LoVo (cell line): ENCODE data around the gene ZNF467.
A peak's percentile ranks its signal among the peaks of the same experiment; 100 is the strongest.

Source experiments
- DNase-seq: peaks from one replicate; pipeline ENCODE4 v3.0.0-alpha.2; 2016; ENCODE audit warnings: low spot score

The ZNF467 gene

DNA sequence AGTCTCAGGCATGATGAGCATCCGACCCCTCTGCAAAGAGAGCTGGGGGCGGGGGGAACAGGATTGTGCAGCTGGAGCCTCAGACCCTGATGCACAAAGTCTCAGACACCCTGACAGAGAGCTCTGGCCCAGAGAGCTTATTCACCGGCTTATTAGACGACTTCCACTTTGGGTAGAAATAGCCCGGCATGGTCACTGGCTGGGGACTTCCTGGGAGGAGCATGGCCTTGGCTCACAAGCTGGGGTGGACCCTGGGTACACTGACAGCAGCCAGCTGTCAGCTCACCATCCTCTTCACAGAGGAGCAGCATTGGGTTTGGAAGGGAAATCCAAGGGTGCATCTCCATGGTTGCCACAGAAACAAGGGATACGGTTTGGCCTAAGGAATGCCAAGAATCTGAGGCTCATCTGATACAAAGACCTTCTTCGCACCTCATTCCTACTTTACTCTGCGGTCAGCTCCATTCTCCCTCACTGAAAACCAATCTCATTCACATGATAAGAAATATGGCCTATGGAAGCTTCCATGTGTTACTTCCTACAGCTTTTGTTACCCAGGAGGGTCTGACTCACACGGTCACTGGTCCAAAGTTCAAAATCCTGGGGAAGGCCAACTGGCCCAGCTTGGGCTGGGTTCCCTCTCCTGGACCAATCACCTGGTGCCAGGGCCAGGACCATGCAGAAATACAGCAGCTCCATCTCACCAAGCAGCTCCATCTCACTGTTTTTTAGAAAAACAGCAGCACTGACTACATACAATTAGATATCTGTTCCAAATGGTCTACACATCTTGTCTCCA, 25.1 kb downstream of the ZNF467 start:
- no peak for DNase-seq

DNA sequence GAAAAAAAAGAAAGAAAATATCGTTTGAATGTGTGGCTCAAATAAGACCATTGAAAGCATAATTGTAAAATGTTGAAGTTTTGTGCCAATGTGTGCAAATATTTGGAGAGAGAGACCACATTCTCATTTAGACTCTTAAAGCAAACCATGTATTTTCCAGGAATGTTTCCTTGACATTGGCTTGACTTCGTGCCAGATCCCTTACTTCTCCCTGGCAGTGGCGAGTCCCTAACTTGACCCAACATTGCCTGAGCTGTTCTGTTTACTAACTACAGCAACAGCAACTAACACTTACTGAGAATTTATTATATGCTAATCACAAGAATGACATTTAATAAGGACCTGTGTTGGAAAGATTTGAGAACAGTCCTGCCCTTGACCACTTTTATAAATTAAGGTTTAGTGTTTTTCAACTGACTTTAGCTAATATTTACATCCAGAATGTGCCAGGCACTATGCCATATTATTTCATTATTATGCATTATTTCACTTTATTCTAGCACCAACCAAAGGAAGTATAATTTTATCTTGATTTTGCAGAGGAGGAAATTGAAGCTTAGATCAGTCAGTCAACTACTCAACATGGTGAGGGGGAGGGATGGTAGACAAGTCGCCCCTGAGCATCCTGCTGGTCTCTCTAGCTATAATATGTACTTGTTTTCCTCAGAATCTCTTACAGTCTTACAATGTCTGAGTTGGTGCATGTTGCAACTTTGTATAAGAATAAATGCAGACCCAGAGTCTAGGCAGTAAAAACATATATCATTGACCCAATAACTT, 29.7 kb downstream of the ZNF467 start:
- no peak for DNase-seq

DNA sequence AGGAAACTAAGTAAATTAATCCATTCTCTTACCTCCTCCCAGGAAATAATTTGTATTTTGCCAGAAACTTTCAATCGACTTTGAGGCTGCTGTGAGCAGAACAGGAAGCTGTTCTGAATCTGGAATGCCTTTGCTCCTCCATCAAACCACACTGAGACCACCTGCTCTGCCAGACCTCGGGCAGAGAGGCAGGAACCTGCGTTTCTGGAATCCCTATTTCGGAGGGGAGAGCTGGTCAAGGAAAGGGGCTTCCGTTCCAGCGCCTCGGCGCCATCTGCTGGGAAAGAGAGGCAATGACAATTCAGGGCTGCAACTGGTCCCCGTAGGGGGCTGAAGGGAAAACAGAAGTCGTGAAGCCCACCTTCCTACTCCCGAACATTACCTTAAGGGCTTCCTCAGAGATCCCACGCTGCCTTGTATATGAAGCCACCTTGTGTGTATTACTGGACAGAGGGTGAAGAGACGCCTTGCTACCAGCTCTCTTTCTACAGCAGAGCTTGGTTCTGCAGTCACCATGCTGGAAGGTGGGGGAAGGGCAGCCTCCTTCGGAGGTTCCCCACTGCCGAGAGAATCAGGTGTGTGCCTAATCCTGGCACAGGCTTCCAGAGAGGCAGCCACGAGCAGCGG, 31.2 kb downstream of the ZNF467 start:
- DNase-seq: peak; percentile 75

DNA sequence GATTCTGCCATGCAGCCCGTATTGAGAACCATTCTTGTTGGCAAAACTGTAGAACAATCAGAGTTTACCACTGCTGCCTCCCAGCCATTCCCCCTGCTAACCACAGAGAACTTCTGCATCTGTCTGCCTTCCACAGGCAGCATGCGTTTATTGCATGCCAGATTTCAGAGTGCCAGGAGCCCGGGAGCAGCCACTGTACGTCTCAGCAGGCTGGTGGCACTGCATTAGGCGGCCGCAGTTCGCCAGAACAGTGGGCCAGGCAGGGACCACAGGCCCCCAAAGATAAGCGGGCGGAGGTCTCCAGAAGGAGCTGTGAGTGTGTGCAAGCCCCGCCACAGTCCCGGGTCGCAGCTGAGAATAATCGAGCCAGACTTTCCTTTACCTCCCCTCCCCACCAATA, 31.8 kb downstream of the ZNF467 start:
- no peak for DNase-seq

DNA sequence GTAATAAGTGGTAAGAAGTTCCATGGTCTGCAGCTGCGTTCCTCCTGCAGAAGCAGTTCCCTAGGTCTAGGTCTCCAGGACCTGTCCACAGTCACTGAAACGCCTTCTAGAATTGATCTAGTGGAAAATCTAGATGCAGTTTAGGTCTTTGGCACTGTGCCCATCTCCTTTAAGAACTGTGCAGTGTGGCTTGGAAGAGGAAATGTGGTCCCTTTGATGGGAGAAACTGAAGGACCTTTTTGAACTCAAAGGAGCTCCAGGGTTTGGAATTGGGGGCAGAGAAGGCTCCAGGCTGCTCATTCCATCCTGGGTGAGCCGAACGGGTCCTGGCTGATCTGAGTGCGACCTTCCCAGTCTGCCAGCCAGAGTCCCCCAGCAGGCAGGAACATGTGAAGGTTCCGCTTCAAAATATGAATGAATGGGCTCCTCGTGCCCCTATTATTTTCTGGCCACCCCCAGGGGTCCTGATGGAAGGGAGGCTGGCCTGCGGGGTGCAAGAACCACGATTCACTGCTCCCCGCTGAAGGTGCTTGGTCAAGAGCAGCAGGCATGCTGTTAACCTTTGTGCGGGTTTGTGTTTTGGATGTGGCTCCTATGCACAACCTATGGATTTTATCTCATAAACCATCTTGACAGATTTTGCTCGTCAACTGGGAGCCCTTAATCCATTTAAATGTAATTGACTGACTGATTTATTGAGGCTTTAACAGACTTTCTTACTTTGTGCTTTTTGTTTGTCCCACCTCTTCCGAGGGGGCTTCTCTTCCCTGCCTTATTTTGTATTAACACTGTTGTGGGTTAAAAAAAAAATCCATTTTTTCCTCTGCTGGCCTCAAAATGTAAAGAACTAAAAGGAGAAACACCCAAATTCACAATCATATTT, 36.7 kb downstream of the ZNF467 start:
- DNase-seq: no peak

DNA sequence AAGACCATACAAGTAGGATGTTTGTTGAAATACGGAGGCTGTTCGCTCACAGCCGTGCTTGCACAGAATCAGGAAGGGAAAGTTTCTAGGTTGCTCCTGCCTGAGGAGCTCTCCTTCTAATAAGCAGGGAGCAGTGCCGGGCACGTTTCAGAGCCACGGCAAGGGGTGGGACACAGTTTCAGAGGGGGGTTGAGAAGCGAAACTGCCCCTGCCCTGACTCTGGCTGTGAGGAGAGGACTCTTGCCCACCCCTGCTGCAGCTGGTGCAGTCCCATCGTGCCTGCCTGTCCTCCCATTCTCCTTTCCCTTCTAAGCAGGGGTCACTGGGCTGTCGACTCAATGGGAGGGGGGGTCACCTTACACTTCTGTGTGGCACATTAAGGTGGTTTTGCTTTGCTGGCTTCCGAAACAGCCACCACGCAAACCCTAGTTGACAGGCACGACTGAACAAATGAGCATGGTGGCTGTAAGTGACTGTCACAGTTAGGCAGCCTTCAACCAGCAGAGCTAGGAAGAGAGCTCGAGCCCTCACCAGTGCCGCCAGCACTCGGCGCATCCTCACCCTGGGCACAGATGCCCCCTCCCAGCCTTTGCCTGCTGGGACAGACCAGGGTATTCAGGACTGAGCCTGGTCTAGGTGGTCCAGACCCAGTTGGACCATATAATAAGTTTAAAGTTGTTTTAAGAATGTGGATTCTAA, 37.5 kb downstream of the ZNF467 start:
- no peak for DNase-seq

DNA sequence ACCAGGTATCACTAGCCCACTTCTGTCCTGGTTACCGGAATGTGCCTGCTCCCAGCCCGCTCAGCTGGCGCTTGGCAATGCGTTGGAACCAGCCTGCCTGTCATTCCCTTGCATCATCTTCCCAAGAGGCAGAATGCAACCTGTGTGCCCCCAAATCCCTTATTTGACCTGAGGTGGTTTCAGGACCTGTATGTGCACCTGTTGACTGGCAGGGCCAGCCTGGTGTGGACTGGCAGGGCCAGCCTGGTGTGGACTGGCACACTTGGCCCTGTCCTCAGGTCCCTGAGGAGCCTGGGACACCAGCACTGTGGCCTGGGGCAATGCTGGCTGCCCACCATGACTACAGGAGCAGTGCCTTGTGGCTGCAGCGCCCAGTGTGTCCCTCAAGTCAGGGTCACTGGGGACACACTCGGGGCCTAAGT, 38.2 kb downstream of the ZNF467 start:
- no peak for DNase-seq

DNA sequence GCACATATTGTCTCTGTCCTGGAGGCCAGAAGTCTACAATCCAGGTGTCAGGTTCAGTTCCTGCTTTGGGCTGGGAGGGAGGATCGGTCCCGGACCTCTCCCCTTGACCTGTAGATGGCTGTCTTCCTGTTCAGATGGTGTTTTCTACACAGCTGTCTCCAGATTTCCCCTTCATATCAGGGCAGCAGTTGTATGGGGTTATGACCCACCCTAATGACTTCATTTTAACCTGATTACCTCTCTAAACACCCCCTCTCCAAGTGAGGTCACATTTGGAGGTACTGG, 38.7 kb downstream of the ZNF467 start:
- DNase-seq: no peak

DNA sequence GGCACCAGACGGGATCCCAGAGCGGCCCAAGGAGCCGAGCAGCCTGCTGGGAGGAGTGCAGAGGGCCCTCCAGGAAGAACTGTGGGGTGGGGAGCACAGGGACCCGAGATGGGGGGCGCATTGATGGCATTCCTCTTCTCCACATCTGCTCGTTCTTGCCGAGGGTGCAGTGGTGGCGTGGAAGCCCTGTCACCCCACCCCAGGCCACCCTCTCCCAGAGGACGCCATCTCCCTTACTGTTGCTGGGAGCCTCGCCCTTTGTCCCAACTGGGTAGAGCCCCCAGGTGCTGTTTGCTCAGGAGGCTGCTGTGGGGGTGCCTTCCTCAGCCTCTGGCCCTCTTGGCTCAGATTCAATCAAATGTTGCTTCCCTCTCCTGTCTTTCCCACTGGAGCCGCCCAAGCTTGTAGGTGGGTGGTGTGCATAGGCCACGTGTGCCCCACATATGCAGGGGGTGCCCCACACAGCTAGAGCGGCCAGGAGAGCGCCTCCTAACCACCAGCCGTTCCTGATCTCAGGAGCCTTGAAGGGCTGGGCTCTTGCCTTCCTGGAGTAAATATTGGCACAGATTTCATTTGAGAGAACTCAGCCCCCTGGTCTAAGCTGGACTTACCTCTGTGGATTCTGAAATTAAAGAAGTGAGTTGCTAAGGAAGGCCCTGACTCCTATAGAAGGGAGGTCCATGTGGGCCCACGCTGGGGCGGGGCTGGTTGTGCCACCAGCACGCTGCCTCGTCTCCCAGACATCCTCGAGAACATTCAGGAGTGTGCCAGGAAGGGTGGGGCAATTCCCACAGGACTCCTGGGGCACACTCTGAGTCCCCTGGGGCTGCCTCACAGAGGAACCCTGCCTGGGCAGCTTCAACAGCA, 39.2 kb downstream of the ZNF467 start:
- no peak for DNase-seq

DNA sequence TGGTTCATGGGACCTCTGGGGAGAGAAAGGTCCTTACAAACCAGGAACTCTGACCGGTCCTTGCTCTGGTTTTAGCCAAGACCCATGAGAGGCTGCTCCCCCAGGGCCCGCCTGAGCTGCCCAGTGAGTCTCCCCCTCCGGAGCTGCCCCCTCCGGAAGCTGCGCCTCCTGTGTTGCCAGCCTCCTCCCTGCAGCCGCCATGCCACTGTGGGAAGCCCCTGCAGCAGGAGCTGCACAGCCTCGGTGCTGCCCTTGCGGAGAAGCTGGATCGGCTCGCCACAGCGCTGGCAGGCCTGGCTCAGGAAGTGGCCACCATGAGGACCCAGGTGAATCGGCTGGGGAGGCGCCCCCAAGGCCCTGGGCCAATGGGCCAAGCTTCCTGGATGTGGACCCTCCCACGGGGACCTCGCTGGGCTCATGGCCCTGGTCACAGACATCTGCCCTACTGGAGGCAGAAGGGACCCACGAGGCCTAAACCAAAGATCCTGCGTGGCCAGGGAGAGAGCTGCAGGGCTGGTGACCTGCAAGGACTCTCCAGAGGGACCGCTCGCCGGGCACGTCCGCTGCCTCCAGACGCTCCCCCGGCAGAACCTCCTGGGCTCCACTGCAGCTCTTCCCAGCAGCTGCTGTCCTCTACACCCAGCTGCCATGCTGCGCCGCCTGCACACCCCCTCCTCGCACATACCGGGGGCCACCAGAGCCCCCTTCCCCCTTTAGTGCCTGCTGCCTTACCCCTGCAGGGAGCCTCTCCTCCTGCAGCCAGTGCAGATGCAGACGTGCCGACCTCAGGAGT, 40.1 kb downstream of the ZNF467 start:
- no peak for DNase-seq

DNA sequence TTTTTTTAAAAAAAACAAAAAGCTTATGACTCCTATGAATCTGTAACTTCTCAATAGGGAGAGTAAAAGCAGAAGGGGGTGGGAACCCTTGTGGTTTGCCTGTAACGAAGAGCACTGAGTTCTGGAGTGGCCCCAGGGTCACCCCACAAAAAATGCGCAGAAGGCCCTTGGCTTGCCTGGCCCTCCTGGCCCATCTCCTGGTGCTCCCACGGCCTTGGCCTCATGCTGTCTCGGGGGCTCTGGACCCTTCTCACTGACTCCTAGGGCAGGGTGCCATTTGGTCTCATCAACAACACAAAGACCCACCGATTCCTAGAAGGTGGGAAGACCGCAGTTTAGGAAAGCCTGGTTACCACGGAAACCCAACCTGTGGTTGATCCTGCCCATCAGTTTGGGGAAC, 40.8 kb downstream of the ZNF467 start:
- no peak for DNase-seq

DNA sequence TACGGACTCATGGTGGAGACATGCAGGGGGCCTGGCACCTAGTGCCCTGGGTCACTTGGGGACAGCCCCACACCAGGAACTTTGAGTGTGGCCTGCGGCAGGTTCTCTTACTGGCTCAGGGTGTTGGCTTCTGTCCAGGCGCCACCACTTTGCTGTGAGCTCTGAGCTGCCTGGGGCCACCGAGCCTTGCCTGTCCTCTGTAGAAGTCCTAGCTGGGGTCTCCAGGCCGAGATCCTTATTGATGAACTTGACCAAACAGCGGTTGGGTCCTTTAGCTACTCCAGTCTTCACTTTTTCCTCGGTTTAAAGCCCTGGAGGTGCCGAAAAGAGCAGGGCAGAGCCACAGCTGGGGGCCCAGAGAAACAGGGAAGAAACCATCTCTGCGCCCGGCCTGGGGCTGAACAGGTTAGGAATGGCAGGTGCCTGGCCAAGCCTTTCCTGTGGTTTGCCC, 41.3 kb downstream of the ZNF467 start:
- DNase-seq: no peak

DNA sequence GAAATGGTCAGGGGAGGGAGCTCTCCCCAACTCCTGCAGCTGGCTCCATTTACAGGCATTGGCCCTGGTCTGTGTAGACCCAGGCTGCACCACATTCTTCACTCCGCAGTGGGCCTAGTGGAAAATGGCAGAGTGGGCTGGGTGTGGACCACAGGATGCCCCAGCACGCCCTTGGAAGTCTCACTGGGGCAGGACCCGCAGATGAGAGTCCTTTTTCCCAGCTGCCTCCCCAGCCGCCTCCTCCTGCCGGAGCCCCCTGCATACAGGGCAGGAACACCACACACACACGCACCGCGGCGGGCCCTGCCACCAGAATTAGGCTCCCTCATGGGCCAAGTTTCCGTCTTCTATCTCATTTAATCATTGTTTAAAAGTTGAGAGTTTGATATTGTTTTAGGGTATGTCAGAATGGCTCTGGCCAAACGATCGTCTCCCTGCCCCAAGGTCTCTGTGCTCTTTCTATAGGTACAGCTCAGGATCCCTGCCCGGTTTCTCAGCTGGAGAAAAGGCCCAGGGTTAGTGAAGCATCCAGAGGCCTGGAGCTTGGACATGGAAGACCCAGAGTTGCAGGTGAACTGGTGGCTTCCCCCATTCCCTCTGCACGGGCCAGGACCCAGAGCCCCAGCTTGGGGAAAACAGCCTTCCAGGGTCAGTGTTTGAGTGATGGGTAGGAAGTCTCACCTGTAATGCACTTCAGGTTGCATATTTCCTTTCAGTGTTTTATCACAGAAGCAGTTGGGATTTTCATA, 42.0 kb downstream of the ZNF467 start:
- no peak for DNase-seq

DNA sequence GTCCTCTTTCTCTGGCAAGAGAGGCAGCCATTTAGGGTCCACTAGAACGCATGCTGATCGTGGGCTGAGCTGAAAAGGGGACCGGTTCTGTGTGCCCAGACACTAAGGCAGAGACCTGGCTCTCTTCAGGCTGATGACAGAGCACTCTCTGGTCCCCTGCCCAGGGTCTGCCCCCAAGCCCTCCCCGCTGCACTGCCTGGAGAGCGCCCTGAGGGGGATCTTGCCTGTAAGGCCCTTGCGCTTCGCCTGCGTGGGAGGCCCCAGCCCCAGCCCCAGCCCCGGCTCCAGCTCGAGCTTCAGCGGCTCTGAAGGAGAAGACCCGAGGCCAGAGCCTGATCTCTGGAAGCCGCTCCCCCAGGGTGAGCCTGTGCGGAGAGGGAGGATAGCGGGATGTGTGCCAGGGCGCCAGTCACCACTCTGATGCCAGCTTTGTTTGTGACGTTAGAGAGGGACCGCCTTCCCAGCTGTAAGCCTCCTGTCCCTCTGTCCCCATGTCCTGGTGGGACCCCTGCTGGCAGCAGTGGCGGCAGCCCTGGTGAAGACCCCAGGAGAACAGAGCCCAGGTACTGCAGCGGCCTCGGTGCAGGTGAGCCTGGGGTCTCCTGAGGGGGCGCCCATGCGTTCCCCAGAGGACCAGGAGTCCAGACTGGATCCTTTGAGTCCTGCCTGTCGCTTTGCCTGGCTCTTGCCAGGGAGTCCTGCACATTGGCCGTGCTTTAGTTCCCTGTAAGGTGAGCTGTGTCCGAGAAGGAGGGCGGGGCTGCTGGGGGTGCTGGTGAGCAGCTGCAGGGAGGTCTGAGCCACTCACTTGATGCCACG, 43.2 kb downstream of the ZNF467 start:
- DNase-seq: no peak

DNA sequence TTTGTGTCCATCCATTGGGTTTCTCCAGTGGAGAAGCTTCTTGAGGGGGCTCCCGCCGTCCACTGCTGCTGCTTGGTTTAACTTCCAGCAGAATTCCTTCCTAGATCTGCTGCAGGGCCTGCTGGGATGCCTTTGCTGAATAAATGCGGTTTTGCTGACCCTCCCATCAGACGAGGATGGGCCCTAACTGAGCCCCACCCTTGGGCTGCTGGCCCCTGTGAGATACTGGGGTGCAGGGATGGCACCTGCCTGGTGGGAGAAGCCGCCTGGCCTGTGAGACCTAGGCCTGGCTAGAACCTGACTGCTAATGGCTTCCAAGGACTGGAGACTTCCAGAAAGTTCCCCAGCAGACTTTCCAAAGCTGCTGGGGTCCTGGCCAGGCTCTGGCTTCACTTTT, 43.8 kb downstream of the ZNF467 start:
- no peak for DNase-seq

DNA sequence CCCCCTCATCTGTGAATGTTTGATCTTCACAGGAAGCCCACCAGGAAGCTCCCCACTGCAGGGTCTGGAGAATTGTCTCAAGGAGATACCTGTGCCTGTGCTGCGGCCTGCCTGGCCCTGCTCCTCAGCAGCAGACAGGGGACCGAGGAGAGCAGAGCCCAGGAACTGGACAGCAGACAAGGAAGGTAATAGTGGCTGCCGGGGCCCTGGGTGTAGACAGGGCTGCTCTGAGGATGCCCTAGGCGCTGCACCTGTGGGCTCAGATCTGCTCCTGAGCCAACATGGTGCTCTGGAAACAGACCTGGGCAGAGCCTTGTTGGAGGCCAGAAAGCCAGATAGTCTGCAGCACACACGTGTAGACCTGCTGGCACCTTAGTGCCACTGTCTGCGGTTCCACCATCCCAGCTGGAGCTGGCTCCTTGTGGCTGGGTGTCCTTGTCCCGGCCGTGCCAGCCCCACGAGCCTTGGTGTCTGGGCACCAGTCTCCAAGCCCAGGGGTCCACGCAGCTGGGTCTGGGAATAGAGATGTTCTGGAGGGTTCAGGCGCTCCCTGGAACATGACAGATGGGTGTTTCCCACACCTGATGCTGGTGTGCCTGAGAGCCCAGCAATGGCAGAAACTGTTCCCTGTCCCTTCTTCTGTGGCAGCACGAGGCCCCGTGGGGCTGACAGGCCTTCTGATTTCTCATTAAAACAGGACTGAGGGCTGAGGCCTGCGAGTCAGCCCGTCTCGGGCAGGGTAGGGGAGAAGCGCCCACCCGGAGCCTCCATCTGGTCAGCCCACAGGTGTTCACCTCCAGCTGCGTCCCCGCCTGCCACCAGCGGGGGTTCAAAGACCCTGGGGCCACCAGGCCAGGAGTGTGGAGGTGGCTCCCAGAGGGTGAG, 44.7 kb downstream of the ZNF467 start:
- no peak for DNase-seq

DNA sequence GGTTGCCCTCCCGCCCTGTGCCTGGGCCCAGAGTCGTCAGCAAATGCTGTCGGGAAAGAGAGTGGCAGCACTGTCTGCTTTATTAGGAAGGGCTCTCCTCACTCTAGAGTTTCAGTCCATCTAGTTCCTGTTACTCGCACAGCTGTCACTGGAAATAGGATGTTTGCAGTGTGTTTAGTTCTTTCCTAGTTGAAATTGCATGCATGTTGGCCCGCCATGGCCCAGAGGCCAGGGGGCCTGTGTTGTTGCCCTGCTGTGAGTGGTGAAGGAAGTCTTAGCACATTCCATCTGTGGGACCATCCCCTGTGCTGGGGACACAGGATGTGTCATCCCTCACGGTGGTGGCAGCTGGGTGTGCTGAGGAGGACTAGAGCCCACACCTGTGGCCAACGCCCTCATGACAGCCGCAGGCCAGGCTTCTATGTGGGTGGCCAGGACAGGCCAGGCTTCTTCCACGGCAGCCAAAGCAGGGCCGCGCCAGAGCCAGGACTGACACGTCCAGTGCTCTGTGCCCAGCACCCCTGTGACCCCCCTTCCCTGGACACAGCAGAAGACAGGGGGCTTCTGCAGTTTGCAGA, 45.4 kb downstream of the ZNF467 start:
- no peak for DNase-seq
